ENCODE data around the gene PRKD2. TPM values are rescaled to one million over a fixed set of nuclear protein-coding genes. Genes with fewer than 3 reads are reported as not detected.

The PRKD2 gene
- total RNA-seq, 2 experiments from 2014 or later: 78.8 to 84.4 TPM

- Mint-ChIP-seq H3K27me3 (no peaks in the 10 kb centered on the region), H3K4me1 (ENCODE audit: low read depth) (peaks cover 19% of the 10 kb centered on the region), H3K36me3 (peaks cover 17% of the 10 kb centered on the region), H3K9me3 (no peaks in the 10 kb centered on the region), H3K27ac (no peak overlapping the region), H3K4me3 (no peak overlapping the region)
- POLR2A ChIA-PET: interaction anchor here (1.1 kb wide), 1 partner anchor 23 kb away, joined by 4 read pairs; no protein-coding TSS in a partner anchor
- CTCF ChIA-PET: interaction anchor here (0.8 to 3.1 kb wide), 3 partner anchors 9 to 33 kb away, joined by 3 to 18 read pairs (median 3); no protein-coding TSS in a partner anchor
- intact Hi-C loops (cut with micrococcal nuclease): no loop called here
- DNase-seq: no peak
These were observed 20.9 kb upstream of the PRKD2 start for GRCh38 chr19:46737761-46738171.

GRCh38 chr19:46737298-46737654, 20.4 kb upstream of the PRKD2 start:
- intact Hi-C loops (cut with micrococcal nuclease): no loop called here
- CTCF ChIA-PET: interaction anchor here (0.8 to 3.1 kb wide), 3 partner anchors 9 to 32 kb away, joined by 3 to 18 read pairs (median 3); no protein-coding TSS in a partner anchor
- H3K27ac Mint-ChIP-seq: no peak overlapping the region

GRCh38 chr19:46736531-46737297, 19.8 kb upstream of the PRKD2 start:
- POLR2A ChIA-PET: interaction anchor here (1.1 kb wide), 1 partner anchor 22 kb away, joined by 4 read pairs; no protein-coding TSS in a partner anchor
- no peaks in the 10 kb centered on the region for H3K9me3 Mint-ChIP-seq

More at GRCh38 chr19:46737298-46737654, 20.4 kb upstream of the PRKD2 start:
- no peaks in the 10 kb centered on the region for H3K27me3 Mint-ChIP-seq
- POLR2A ChIA-PET: interaction anchor here (1.1 kb wide), 1 partner anchor 23 kb away, joined by 4 read pairs; no protein-coding TSS in a partner anchor
- no peak overlapping the region for H3K4me3 Mint-ChIP-seq
- H3K9me3 Mint-ChIP-seq: no peaks in the 10 kb centered on the region
- DNase-seq: no peak
- peaks cover 16% of the 10 kb centered on the region for H3K36me3 Mint-ChIP-seq
- peaks cover 17% of the 10 kb centered on the region for H3K4me1 Mint-ChIP-seq (ENCODE audit: low read depth)

GRCh38 chr19:46733690-46734292, 16.9 kb upstream of the PRKD2 start:
- ChIA-PET CTCF (interaction anchor here (1.2 to 1.6 kb wide), 3 partner anchors 20 to 33 kb away, joined by 3 to 6 read pairs (median 5); no protein-coding TSS in a partner anchor), POLR2A (no interaction called here)
- intact Hi-C loops (cut with micrococcal nuclease): no loop called here
- no peak overlapping the region for H3K4me3 Mint-ChIP-seq
- DNase-seq: no peak
- H3K27me3 Mint-ChIP-seq: no peaks in the 10 kb centered on the region
- peaks cover 18% of the 10 kb centered on the region for H3K4me1 Mint-ChIP-seq (ENCODE audit: low read depth)
- no peaks in the 10 kb centered on the region for H3K9me3 Mint-ChIP-seq
- H3K36me3 Mint-ChIP-seq: peaks cover 30% of the 10 kb centered on the region
- H3K27ac Mint-ChIP-seq: no peak overlapping the region

More at GRCh38 chr19:46736531-46737297, 19.8 kb upstream of the PRKD2 start:
- CTCF ChIA-PET: interaction anchor here (0.8 to 3.1 kb wide), 2 partner anchors 8 to 30 kb away, joined by 3 to 18 read pairs; no protein-coding TSS in a partner anchor
- H3K36me3 Mint-ChIP-seq: peaks cover 21% of the 10 kb centered on the region
- H3K4me1 Mint-ChIP-seq (ENCODE audit: low read depth): peaks cover 16% of the 10 kb centered on the region
- H3K27me3 Mint-ChIP-seq: no peaks in the 10 kb centered on the region
- no peak overlapping the region for H3K4me3 Mint-ChIP-seq
- no peak for DNase-seq
- intact Hi-C loops (cut with micrococcal nuclease): no loop called here
- no peak overlapping the region for H3K27ac Mint-ChIP-seq

GRCh38 chr19:46732966-46733689, 16.2 kb upstream of the PRKD2 start:
- Mint-ChIP-seq H3K27me3 (no peaks in the 10 kb centered on the region), H3K27ac (no peak overlapping the region), H3K4me3 (no peak overlapping the region), H3K4me1 (ENCODE audit: low read depth) (peaks cover 18% of the 10 kb centered on the region), H3K9me3 (no peaks in the 10 kb centered on the region), H3K36me3 (peaks cover 34% of the 10 kb centered on the region)
- ChIA-PET POLR2A (interaction anchor here (0.6 kb wide), 1 partner anchor 48 kb away, joined by 3 read pairs; no protein-coding TSS in a partner anchor), CTCF (interaction anchor here (1.2 kb wide), 1 partner anchor 28 kb away, joined by 3 read pairs; no protein-coding TSS in a partner anchor)
- DNase-seq: no peak
- intact Hi-C loops (cut with micrococcal nuclease): no loop called here

GRCh38 chr19:46732172-46732938, 15.4 kb upstream of the PRKD2 start:
- Mint-ChIP-seq H3K4me3 (no peak overlapping the region), H3K27ac (no peak overlapping the region), H3K4me1 (ENCODE audit: low read depth) (peaks cover 18% of the 10 kb centered on the region), H3K36me3 (peaks cover 30% of the 10 kb centered on the region), H3K9me3 (no peaks in the 10 kb centered on the region), H3K27me3 (no peaks in the 10 kb centered on the region)
- CTCF ChIA-PET: interaction anchor here (1.6 to 6.4 kb wide), 2 partner anchors 28 to 202 kb away, joined by 3 to 121 read pairs; no protein-coding TSS in a partner anchor
- intact Hi-C loops (cut with micrococcal nuclease): no loop called here
- no peak for DNase-seq
- POLR2A ChIA-PET: interaction anchor here (0.6 kb wide), 1 partner anchor 47 kb away, joined by 3 read pairs; no protein-coding TSS in a partner anchor

GRCh38 chr19:46731584-46731983, 14.7 kb upstream of the PRKD2 start:
- H3K9me3 Mint-ChIP-seq: no peaks in the 10 kb centered on the region
- DNase-seq: no peak
- ChIA-PET POLR2A (interaction anchor here (0.6 kb wide), 1 partner anchor 316 kb away, joined by 3 read pairs; no protein-coding TSS in a partner anchor), CTCF (interaction anchor here (1.3 to 6.4 kb wide), 5 partner anchors 10 to 202 kb away, joined by 3 to 121 read pairs (median 8); no protein-coding TSS in a partner anchor)
- peaks cover 18% of the 10 kb centered on the region for H3K4me1 Mint-ChIP-seq (ENCODE audit: low read depth)
- intact Hi-C loops (cut with micrococcal nuclease): no loop called here
- no peak overlapping the region for H3K27ac Mint-ChIP-seq
- H3K36me3 Mint-ChIP-seq: peaks cover 37% of the 10 kb centered on the region
- no peak overlapping the region for H3K4me3 Mint-ChIP-seq
- no peaks in the 10 kb centered on the region for H3K27me3 Mint-ChIP-seq

- POLR2A ChIA-PET: interaction anchor here (0.6 kb wide), 1 partner anchor 317 kb away, joined by 3 read pairs; no protein-coding TSS in a partner anchor
- Mint-ChIP-seq H3K27me3 (no peaks in the 10 kb centered on the region), H3K4me3 (no peak overlapping the region), H3K9me3 (no peaks in the 10 kb centered on the region), H3K36me3 (peaks cover 41% of the 10 kb centered on the region), H3K27ac (no peak overlapping the region), H3K4me1 (ENCODE audit: low read depth) (peaks cover 18% of the 10 kb centered on the region)
- DNase-seq: peak; percentile 19
- intact Hi-C loops (cut with micrococcal nuclease): no loop called here
- CTCF ChIA-PET: interaction anchor here (0.8 to 6.4 kb wide), 6 partner anchors 11 to 201 kb away, joined by 3 to 121 read pairs (median 6); no protein-coding TSS in a partner anchor
These were observed 14.1 kb upstream of the PRKD2 start for GRCh38 chr19:46731007-46731501.

GRCh38 chr19:46730595-46730994, 13.7 kb upstream of the PRKD2 start:
- ChIA-PET POLR2A (no interaction called here), CTCF (interaction anchor here (0.6 to 6.4 kb wide), 8 partner anchors 10 to 94 kb away, joined by 3 to 121 read pairs (median 6); no protein-coding TSS in a partner anchor)
- H3K27ac Mint-ChIP-seq: no peak overlapping the region
- DNase-seq: no peak
- H3K9me3 Mint-ChIP-seq: no peaks in the 10 kb centered on the region
- H3K4me3 Mint-ChIP-seq: no peak overlapping the region
- no peaks in the 10 kb centered on the region for H3K27me3 Mint-ChIP-seq
- intact Hi-C loops (cut with micrococcal nuclease): no loop called here
- peaks cover 18% of the 10 kb centered on the region for H3K4me1 Mint-ChIP-seq (ENCODE audit: low read depth)
- H3K36me3 Mint-ChIP-seq: peaks cover 46% of the 10 kb centered on the region

GRCh38 chr19:46730187-46730586, 13.3 kb upstream of the PRKD2 start:
- intact Hi-C loops (cut with micrococcal nuclease): no loop called here
- no peaks in the 10 kb centered on the region for H3K9me3 Mint-ChIP-seq
- H3K27me3 Mint-ChIP-seq: no peaks in the 10 kb centered on the region
- H3K27ac Mint-ChIP-seq: no peak overlapping the region
- H3K4me1 Mint-ChIP-seq (ENCODE audit: low read depth): peaks cover 18% of the 10 kb centered on the region
- H3K4me3 Mint-ChIP-seq: no peak overlapping the region
- POLR2A ChIA-PET: interaction anchor here (1.3 kb wide), 1 partner anchor 129 kb away, joined by 3 read pairs; the partner anchor contains the start of gene CALM3
- CTCF ChIA-PET: interaction anchor here (0.6 to 6.4 kb wide), 12 partner anchors 10 to 283 kb away, joined by 3 to 121 read pairs (median 9); partner anchors contain the start of genes FKRP and PRKD2
- no peak for DNase-seq
- H3K36me3 Mint-ChIP-seq: peaks cover 47% of the 10 kb centered on the region
